Stimulated activated CD8-positive, alpha-beta memory T cell treated with anti-CD3 and anti-CD28 coated beads, Interleukin-12 subunit alpha, Interleukin-12 subunit beta, amount 100 ng/mL, for 24 hours (primary cell): Measurements from ENCODE around the gene PAOX.

ENCODE experiments used
- DNase-seq: peaks from one replicate; pipeline ENCODE4 v3.0.0-alpha.2; 2020; ENCODE audit errors: extremely low read depth

PAOX gene

DNA sequence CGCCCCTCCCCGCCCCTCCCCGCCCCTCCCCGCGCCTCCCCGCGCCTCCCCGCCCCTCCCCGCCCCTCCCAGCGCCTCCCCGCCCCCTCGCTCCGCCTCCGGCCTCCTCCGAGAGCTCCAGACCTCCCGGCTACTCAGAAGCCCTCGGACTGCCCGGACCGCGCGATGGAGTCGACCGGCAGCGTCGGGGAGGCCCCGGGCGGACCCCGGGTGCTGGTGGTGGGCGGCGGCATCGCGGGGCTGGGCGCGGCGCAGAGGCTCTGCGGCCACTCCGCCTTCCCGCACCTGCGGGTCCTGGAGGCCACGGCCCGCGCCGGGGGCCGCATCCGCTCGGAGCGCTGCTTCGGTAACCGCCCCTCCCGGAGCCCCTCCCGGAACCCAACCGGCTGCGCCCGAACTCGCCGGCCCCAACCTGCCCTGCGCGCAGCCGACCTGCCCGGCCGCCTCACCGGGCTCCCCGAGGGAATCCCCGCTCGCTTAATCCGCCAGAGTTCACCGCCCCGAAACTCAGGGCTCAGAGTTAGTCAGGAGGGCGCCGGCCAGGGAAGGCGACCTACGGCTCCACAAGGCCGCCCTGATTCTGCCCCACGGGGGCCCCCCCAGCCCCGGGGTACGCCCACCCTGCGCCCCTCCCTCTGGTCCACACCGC, at the start of gene PAOX:
Gene PAOX, plus strand, starts transcription at position 111 of the 649 bp plus-strand sequence. Its CDS starts 55 bp downstream, at position 166.
- no peak for DNase-seq

DNA sequence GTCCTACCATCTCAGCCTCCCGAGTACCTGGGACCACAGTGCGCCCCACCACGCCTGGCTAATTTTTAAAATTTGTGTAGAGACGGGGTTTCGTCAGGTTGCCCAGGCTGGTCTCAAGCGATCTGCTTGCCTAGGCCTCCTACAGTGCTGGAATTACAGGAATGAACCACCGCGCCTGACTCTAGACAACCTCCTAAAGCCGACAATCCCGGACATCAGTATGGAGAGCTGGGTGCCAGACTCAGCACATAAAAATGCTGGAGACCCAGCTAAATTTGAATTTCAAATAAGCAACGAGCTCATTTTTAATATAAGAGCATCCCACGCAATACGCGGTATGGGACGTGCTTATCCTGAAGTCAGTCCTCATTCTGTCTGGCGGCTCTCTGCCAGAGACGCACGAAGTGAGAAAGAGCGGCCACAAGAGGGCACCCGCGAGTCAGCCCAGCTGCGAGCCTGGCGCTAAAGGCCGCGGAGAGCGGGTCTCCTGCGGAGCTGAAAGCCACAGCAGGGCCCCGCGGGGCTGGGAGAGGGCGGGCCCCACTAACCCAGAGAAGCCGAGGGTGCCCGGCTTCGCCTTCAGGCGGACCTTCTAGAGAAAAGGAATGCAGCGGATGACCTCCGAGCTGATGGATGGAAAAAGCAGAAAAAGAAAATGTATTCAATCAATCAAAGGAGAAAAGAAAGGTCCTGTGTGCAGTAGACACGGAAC, 49.4 kb upstream of the PAOX start:
- peak; percentile 60 for DNase-seq

DNA sequence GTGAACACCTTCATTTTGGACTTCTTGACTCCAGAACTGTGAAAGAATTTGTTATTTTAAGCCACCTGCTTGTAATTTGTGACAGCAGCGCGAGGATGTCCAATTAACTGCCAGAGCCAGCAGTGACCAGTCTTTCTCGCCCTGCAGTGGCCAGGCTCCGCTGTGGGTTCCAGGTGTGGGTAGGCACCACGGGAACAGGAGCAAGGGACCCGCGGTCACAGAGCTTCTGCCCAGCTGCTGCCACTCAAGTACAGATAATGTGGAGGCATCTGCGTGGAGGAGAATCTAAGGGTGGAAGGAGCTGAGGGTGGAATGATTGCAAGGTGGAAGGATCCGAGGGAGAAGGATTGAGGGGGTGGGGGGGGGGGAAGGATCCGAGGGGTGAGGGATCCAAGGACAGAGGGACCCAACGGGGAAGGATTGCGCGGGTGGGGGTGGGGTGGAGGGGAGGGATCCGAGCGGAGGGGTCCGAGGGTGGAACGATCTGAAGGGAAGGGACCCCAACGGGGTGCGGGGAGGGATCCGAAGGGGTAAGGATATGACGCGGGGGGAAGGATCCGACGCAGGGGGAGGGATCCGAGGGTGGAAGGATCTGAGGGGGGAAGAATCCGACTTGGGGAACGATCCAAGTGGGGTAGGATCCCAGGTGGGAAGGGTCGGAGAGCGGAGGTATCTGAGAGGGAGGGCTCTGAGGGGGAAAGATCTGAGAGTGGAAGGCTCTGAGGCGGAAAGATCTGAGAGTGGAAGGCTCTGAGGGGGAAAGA, 45.9 kb upstream of the PAOX start:
- DNase-seq, result no peak

DNA sequence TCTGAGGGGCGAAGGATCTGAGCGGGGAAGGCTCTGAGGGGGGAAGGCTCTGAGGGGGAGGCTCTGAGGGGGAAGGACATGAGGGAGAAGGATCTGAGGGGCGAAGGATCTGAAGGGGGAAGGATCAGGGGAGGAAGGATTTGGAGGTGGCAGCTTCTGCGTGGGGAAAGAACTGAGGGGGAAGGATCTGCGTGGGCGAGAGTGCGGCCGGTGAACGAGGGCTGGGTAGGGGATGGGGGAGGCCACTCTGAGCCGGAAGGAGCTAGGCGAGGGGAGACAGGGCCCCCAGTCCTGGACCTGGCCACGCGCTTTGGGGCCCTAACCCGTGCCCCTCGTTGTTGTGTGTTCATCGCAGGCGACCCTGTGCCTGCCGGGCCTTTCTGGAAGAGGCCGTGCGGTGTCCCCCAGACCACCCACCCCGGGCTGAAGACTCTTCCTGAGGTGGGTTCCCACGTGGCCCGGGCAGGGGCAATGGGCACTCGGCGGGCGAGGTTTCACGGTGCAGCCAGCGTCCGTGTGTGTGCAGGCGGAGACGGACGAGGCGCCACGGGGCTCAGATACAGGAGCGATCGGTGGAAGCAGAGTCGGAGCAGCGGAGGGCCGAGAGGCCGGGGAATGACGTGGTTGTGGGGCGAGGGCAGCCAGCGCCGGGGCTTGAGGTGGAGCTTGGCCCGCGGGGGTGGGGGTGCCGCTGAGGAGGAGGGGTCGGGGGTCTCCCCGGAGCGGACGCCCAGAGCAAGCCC, 44.4 kb upstream of the PAOX start:
- no peak for DNase-seq

DNA sequence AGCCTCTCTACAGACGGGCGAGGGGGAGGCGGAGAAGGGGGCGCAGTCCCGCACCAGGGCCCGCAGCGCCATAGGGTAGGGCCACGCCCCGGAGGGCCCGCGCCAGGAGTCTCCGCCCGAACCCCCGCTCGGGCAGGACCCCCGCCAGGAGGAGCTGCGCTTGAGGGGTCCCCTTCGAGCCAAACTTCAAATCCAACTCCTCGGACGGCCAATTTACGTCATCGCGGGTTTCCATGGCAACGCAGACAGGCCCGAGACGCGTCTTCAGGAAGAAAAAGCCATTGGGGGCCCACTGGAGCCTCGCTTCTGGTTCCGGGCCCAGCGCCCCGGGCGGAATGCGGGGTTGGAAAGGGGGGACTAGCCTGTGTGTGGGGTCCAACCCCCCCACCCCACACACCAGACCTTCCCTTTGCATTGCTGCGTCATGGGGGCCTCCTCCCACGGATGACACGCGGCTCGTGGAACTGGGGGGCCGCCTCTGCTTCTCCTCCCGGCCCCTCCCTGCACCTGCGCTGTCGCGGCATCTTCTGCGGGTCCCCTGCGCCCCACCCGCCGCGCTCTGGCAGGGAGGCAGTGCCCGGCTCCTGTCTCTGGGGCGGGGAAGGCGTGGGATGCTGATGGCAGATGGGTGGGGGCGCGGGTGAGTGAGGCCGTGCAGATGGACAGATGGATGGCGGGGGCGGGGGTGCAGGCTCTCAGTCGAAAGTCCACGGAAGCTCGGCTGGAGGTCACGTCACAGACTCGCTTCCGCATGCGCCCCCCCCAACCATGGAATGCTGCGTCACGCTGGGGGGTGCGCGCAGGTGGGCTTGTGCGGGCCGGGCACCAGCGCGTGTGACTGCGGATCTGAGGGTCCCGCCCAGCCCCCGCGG, 43.6 kb upstream of the PAOX start:
- DNase-seq, result no peak

DNA sequence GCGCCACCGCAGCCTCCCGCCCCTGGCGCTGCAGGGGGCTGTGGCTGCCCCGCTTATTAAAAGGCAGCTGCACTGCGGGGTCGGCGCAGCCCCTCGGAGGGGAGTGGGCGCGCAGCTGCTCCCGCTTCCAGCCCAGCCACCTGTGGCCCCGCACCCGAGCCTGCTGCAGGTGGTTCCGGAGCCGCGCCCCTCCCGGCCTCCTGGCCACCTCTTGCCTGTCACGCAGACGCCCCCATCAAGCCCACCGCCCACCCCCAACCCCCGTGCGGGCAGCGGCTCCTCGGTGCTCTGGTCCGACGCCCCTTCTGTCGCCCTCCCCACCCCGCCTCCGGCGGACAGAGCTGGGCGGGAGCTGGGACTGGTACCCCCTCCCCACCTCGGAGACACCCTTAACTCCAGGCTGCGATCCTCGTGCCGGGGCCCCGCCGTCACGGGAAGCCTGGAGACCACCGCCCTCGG, 42.9 kb upstream of the PAOX start:
- DNase-seq, result no peak

DNA sequence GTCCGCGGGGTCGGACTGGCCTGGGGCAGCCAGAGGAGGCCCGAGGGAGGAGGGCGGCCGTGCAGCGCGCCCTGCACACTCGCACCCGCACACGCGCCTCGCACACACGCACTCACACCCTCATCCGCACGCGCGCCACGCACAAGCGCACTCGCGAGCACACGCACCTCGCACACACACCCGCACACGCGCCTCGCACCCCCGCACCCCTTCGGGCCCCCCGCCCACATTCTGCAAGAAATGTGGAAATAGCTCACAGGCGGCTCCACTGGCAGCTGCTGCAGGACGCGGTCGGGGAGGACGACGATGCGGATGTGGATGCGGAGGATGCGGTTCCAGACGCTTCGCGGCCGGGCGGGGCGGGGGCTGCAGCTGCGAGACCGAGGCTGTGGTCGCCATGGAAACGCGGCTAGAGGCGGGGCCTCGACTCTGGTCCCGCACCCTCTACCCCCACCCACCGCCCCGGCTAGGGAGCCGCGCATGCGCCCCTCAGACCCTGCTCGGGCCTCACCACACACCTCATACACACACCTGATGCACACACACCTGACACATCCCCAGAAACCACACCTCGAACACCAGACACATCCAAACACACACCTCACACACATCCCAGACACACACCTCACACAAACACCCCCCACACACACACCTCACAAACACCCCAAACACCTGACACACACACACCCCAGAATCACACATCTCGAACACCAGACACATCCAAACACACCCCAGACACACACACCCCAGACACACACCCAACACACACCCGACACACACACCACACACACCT, 42.3 kb upstream of the PAOX start, which contains the start of gene CALY:
Gene CALY, minus strand, starts transcription at position 320 of the 793 bp plus-strand sequence. CDS start 7,907 bp downstream, outside the sequence.
- DNase-seq, result no peak

DNA sequence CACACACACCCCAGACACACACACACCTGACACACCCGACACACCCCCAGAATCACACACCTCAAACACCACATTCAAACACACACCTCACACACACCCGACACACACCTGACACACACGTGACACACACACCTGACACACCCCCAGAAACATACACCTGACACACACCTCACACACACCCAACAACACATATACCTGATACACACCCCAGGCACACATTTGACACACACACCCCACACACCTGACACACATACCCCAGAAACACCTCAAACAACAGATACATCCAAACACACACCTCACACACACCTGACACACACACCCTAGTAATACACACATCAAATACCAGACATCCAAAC, 41.7 kb upstream of the PAOX start:
- no peak for DNase-seq

DNA sequence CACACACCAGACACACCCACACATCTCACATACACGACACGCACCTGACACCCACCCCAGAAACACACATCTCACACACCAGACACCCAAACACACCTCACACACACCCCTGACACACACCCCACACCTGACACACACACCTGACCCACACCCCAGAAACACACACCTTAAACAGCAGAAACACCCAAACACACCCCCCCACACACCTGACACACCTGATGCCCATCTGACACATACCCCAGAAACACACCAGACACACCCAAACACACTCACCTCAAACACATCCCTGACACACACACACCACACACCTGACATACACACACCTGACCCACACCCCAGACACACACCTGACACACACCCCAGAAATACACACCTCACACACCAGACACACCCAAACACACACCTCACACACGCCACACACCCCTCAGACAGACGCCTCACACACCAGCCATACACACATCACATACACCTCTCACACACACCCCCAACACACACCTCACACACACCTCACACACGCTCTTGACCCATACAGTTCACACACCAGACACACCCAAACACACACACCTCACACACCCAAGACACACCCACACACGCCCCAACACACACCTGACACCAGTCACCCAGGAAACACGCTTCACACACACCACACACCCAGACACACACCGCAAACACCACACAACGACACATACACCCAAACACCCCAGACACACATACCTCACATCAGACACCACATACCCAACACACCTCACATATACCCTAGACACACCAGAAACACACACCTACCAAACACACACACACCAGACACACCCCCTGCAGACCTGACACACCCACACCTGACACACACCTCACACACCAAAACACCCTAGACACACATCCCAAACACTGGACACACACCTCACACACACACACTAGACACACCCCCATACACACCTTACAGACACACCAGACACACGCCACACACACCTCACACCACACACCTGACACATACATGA, 40.7 kb upstream of the PAOX start:
- no peak for DNase-seq

DNA sequence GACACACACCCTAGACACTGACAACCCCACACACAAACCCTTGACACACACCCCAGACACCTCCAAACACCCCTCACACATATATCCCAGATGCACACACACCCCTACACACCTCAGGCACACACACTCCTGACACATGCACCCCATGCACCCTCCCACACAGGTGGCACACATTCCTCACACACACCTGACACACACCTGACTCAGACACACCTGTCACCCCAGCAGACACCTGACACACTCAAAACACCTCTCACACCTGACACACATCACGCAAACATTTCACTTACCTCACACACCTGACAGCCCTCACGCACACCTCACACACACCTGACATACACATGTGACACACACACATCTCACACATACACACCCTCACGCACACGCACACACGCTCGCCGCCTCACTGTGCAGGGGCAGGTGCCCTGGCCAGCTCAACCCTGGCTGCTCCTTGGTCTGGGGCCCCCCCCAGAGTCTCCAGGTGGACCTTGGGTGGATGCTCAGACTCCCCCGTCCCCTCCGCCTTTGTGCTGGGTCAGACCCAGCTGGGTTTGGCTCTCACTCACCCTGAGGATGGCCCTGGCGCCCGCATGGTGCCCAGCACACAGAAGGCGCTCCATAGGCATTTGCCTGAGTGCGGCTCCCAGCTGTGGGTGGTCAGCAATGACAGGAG, 39.2 kb upstream of the PAOX start:
- no peak for DNase-seq

DNA sequence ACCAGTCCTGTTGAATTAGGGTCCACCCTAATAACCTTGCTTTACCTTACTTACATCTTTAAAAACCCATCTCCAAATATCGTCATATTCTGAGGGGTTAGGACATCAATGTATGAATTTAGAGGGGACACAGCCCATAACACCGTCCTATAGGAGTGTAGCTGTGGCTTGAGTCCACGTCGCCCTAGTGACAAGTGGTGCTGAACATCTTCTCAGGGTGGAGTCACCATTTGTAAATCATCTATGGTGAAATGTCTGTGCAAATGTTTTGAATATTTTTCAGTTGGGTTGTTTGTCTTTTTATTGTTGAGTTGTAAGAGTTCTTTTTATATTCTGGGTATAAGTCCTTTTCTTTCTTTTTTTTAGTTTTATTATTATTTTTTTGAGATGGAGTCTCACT, 37.1 kb upstream of the PAOX start:
- no peak for DNase-seq

DNA sequence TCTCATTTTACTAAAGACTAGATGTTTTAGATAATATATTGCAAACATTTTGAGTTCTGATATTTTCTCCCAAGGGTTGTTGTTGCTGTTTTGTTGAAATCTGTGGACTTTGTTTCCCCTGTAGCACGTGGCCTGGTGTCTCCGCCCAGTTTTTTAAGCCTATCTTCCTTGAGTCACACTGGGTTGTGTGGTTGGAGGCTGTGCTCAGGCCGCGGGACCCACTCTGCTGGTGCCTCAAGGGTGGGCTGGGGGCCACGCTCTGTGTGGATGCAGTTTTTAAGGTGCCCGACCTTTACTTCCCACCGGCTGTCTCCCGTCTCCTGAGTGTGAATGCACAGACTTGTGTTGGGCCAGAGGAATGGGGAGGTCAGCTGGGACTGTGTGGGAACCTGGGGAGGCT, 36.1 kb upstream of the PAOX start:
- no peak for DNase-seq

DNA sequence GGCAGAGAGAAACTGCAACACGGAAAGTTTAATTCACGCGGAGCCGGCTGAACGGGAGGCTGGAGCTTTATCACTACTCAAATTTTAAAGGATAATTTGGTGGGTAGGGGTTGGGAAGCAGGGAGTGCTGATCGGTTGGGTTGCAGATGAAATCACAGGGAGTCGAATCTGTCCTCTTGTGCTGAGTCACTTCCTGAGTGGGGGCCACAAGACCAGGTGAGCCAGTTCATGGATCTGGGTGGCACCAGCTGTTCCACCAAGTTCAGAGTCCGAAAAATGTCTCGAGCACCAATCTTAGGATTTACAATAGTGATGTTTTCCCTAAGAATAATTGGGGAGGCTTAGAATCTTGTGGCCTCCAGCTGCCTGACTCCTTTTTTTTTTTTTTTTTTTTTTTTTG, 35.5 kb upstream of the PAOX start:
- no peak for DNase-seq

DNA sequence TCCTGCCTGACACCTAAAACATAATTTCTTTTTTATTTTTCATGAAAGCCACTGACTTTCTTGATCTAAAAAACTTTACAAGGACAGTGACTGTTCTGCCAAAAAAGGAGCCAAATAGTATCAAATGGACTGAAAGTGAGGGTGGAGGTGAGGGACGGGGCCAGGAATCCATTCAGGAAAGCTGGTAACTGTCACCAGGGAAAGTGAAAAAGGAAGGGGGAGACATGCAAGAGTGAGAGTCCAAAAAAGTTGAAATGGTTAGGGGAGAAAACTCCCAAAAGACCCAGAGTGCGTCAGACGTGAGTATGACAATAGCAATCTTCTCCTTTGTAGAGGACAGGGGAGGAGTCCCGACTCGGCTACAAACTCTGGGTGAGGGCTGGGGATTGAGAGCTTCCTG, 34.8 kb upstream of the PAOX start:
- DNase-seq, result no peak

DNA sequence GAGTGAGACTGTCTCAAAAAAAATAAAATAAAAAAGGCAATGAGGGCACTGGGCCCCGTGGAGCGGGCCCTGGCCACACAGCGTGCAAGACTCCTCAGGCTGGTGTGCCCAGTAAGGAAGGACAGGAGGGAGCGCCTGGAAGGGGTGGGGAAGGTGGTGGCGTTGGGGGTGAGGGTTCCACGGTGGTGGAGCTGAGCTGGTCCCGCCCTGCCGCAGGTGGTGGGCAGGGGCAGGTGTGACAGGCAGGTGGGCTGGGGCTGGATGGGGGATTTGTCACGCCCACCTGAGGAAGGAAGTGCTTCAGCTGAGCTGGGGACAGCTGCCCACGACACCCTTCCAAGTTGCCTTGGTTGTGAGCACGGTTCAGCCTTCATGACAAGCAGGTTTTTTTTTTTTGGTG, 32.6 kb upstream of the PAOX start:
- no peak for DNase-seq

DNA sequence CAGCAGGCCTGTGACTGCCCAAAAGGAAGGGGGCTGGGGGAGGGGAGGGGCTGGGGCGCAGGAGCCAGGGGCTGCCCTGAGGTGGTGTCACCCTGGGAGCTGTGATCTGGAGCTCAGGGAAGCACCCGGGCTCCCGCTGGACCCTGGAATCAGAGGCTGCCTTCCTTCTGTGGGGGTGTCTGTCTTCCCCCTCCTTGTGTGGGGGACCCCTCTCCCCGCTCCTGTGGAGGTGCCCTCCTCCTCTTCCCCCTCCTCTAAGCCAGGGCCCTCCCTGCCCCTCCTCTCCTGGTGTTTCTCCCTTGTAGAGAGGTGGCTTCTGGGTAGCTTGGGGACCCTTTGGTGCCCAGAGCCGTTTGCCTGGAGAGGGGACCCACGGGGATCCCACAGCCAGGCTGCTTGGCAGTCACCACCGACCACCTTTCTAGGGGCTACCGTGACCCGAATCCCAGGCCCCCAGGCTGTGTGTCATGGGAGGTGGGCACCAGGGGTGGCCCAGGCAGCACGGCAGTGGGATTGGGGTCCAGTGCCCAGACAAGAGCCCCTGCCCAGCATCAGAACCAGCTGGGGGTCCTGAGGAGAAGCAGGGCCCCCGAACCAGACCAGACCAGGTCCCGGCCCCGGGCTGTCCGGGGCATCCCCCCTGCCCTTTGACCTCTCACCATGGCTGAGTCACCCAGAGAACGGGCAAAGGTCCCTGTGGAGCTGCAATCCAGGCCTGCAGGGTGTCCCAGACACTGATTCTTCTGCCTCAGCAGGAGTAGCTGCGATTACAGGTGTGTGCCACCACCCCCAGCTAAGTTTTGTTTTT, 31.1 kb upstream of the PAOX start:
- no peak for DNase-seq

DNA sequence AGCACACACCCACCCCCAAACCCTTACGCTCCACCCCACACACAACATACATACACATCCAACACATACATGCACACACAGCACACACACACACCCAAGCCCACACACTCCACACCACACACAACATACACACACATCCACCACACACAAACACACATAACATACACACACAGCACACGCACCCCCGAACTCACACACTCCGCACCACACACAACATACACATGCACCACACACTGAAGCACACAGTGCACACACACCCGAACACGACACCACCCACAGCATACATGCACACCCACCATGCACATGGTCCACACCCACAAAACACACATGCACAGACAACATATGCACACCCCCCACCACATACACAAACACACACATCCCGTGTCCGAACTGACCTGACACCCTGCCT, 29.9 kb upstream of the PAOX start:
- DNase-seq, result no peak

DNA sequence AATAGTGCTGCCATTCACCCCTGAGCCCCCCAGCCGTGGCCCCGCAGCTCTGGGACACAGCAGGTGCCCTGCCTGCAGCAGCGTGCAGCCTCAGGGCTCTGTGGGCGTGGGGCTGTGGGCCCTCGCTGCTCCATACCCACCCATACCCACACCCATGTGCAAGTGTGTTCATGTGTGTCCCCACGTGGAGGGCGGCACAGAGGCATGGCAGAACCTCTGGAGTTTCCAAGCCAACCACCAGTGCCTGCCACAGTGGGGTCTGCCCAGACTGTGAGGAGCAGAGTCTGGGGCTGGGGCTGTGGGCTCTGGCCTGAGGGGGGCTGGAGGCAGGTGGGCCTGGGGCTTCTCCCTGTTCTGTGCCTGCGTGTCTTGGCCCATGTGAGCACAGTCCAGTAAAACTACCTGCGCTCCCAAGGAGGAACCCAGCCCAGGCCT, 29.5 kb upstream of the PAOX start:
- DNase-seq, result no peak
